ENCODE measurements around the gene NEDD4L.

DNA sequence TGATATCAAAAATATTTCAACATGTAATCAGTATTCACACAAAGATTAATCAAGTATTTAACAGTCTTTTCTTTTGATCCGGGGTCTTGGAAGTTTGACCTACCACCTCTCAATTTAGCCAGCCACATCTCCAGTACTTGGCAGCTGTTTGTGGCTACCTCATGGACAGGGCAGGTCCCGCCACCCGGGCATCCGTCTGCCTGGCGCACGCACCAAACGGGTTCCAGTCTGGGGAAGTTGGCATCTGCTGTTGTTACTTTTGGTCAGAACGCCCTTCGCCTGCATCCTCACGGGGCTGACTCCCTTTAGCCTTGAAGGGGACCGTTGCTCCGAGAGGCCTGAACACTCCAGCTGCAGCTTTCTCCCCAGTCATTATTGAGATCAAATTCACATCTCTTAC, 81.7 kb downstream of the NEDD4L start:
- TF ChIP-seq, protein P1, sequence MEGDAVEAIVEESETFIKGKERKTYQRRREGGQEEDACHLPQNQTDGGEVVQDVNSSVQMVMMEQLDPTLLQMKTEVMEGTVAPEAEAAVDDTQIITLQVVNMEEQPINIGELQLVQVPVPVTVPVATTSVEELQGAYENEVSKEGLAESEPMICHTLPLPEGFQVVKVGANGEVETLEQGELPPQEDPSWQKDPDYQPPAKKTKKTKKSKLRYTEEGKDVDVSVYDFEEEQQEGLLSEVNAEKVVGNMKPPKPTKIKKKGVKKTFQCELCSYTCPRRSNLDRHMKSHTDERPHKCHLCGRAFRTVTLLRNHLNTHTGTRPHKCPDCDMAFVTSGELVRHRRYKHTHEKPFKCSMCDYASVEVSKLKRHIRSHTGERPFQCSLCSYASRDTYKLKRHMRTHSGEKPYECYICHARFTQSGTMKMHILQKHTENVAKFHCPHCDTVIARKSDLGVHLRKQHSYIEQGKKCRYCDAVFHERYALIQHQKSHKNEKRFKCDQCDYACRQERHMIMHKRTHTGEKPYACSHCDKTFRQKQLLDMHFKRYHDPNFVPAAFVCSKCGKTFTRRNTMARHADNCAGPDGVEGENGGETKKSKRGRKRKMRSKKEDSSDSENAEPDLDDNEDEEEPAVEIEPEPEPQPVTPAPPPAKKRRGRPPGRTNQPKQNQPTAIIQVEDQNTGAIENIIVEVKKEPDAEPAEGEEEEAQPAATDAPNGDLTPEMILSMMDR (IDR thresholded peaks at IDR 0.05; ENCODE audit: insufficient read depth, low read length, poor library complexity, severe bottlenecking) = no peak
- TF ChIP-seq EZH2phosphoT487 (conservative IDR thresholded peaks at IDR 0.05; ENCODE audit: low read length) = no peak
